Colonic mucosa (tissue), 4 donors: Measurements from ENCODE around the gene KAT8. TPM values are rescaled to one million over a fixed set of nuclear protein-coding genes. Genes with fewer than 3 reads are reported as not detected.
"Not testable (repeated sequence)": the region's sequence is repeated elsewhere in the genome, so short reads cannot be mapped to it uniquely, and the experiment has no call there.

ENCODE experiments used
- DNase-seq: peaks from one replicate; pipeline ENCODE4 v3.0.0-alpha.2; 2020
- H3K27ac ChIP-seq: fragments of 200-600 bp; one replicate; pipeline ENCODE4 v1.8.0; 2021
- H3K27me3 ChIP-seq: fragments of 200-600 bp; one replicate; pipeline ENCODE4 v1.8.0; 2021
- H3K36me3 ChIP-seq: fragments of 200-600 bp; one replicate; pipeline ENCODE4 v1.8.0; 2021
- H3K4me1 ChIP-seq: fragments of 200-600 bp; one replicate; pipeline ENCODE4 v1.8.0; 2021; ENCODE audit warnings: mild to moderate bottlenecking
- H3K4me3 ChIP-seq: fragments of 200-600 bp; one replicate; pipeline ENCODE4 v1.8.0; 2021
- H3K9ac ChIP-seq, 2 donors: one replicate each; pipeline ENCODE4 v1.7.0; 2013; ENCODE audit warnings: control low read depth in 2 of 2, low read depth in 2 of 2, low read length in 2 of 2
- H3K9me3 ChIP-seq: fragments of 200-600 bp; one replicate; pipeline ENCODE4 v1.8.0; 2021
- intact Hi-C: fragments of 100-400 bp; cut with DNase I; formaldehyde crosslinking; loops from one replicate; pipeline ENCODE4 v1.14.1; 2022
- total RNA-seq, 2 donors: library from RNA; stranded (reverse); fragmentation: NEBNext Ultra II Directional in 1 of 2; extraction: Animal tissue kit (Norgen Biotek cat#: 25700) in 1 of 2; gene quantifications; one replicate each; pipeline ENCODE4 v1.2.1, GENCODE V29; 2021
- TF ChIP-seq, protein P1 (sequence below): fragments of 200-600 bp; IDR thresholded peaks from one replicate; pipeline ENCODE4 v1.8.0; 2022; ENCODE audit warnings: antibody characterized with exemption, mild to moderate bottlenecking
- donor health status: healthy.
- donor health status: DM: no; HTN: no; CAD: no.
- donor health status: DM: no; HTN: no; CAD: no.

KAT8 gene
- total RNA-seq, 2 donors from 2014 or later = 42.2 to 69.5 TPM

GRCh38 chr16:31094088-31094423, 23.4 kb upstream of the KAT8 start:
- peak overlapping the region; percentile 85 for H3K27ac ChIP-seq
- peak overlapping the region; percentile 82 to 89 for H3K9ac ChIP-seq
- DNase-seq = peak; percentile 33
- intact Hi-C loops = loop anchor here (10.0 kb wide), 1 partner anchor 61 kb away; the partner anchor contains the start of gene PRSS36
- no peaks in the 10 kb centered on the region for H3K36me3 ChIP-seq
- H3K27me3 ChIP-seq = no peaks in the 10 kb centered on the region
- H3K4me1 ChIP-seq = peaks cover 8% of the 10 kb centered on the region
- no peaks in the 10 kb centered on the region for H3K9me3 ChIP-seq
- TF ChIP-seq, protein P1, sequence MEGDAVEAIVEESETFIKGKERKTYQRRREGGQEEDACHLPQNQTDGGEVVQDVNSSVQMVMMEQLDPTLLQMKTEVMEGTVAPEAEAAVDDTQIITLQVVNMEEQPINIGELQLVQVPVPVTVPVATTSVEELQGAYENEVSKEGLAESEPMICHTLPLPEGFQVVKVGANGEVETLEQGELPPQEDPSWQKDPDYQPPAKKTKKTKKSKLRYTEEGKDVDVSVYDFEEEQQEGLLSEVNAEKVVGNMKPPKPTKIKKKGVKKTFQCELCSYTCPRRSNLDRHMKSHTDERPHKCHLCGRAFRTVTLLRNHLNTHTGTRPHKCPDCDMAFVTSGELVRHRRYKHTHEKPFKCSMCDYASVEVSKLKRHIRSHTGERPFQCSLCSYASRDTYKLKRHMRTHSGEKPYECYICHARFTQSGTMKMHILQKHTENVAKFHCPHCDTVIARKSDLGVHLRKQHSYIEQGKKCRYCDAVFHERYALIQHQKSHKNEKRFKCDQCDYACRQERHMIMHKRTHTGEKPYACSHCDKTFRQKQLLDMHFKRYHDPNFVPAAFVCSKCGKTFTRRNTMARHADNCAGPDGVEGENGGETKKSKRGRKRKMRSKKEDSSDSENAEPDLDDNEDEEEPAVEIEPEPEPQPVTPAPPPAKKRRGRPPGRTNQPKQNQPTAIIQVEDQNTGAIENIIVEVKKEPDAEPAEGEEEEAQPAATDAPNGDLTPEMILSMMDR = no peak
- peak overlapping the region; percentile 73 for H3K4me3 ChIP-seq

DNA sequence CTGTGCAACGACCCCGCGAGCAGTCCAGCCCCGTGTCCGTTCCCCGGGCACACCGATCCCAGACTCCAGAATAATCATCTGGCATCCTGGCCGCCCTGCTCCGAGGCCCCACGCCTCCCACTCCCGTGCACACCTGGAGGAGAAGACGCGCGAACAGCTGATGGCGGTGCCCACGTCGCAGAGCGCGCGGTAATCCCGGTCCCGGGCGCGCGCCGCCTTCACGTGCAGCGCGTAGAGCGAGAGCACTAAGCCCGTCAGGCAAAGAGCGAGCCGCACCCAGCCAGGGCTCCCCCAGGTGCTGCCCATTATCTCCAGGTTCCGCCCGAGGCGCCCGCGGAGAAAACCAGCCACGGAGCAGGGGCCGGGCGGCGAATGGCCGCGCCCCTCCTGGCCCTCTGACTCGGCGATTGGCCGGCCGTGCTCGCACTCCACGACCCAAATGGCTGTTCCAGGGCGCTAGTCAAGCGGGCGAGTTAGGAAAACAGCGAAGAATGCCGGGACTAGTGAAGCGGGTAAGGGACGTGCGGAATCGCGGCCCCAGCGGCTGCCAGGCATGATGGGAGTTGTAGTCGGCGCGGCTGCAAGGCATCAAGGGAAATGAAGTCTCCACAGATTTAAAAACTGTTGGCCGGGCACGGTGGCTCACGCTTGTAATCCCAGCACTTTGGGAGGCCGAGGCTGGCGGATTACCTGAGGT, 22.9 kb upstream of the KAT8 start, which contains the start of gene VKORC1:
TSS of gene VKORC1 (minus strand) at position 374 of the 697 bp plus-strand sequence. CDS start at position 306, 68 bp downstream.
- Histone ChIP-seq H3K27ac (peak within 1 kb of the TSS; percentile 85), H3K4me3 (peak within 1 kb of the TSS; percentile 73), H3K4me1 (peaks cover 8% of the 10 kb centered on the region), H3K9me3 (no peaks in the 10 kb centered on the region), H3K9ac (peak within 1 kb of the TSS; percentile 82 to 89), H3K27me3 (no peaks in the 10 kb centered on the region), H3K36me3 (no peaks in the 10 kb centered on the region)
- TF ChIP-seq, protein P1 = no peak
- intact Hi-C loops = loop anchor here (10.0 kb wide), 1 partner anchor 60 kb away; the partner anchor contains the start of gene PRSS36
- DNase-seq = peak; percentile 97

GRCh38 chr16:31099860-31100638, 17.4 kb upstream of the KAT8 start:
- H3K9ac ChIP-seq = no peak overlapping the region
- H3K9me3 ChIP-seq = no peaks in the 10 kb centered on the region
- TF ChIP-seq, protein P1 = no peak
- H3K27me3 ChIP-seq = no peaks in the 10 kb centered on the region
- intact Hi-C loops = loop anchor here (10.0 kb wide), 1 partner anchor 55 kb away; the partner anchor contains the start of gene PRSS36
- H3K36me3 ChIP-seq = no peaks in the 10 kb centered on the region
- DNase-seq = no peak
- H3K27ac ChIP-seq = no peak overlapping the region
- H3K4me1 ChIP-seq = no peaks in the 10 kb centered on the region
- no peak overlapping the region for H3K4me3 ChIP-seq

- H3K9me3 ChIP-seq, DNase-seq, H3K27ac ChIP-seq, H3K36me3 ChIP-seq, H3K4me1 ChIP-seq, H3K9ac ChIP-seq, H3K27me3 ChIP-seq, H3K4me3 ChIP-seq, intact Hi-C loops: not testable (repeated sequence)
Measured at GRCh38 chr16:31100876-31101641, 16.4 kb upstream of the KAT8 start.

DNA sequence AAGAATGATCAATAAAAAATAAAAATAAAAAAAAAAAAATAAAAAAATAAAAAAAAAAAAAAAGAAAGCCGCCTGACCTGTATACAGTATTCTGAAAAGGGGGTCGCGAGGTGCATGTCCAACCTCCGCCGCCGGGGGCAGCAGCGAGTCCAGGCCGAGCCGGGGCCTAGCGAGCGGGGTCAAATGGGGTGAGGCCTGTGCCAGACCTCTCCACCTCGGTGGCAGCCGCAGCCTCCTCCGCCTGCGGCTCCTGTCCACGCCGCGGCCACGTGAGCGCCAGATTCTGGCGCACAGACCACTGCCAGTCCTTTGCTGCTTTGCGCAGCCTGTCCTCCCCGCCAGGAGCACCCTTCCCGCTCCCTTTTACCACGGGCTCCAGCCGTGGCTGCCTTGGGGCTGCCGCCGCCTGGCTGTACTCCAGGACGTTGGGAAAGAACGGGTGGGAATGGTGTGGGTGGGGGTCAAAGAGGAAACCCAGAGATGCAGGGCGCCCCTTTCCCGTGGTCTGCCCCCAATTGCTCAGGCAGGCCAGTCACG, 11.7 kb upstream of the KAT8 start:
- peak; percentile 91 for DNase-seq
- Histone ChIP-seq H3K4me3 (peak overlapping the region; percentile 14), H3K9me3 (no peaks in the 10 kb centered on the region), H3K4me1 (peaks cover 9% of the 10 kb centered on the region), H3K9ac (peak overlapping the region in 1 of 2 donors; percentile 64), H3K36me3 (no peaks in the 10 kb centered on the region), H3K27ac (no peak overlapping the region), H3K27me3 (no peaks in the 10 kb centered on the region)
- intact Hi-C loops = no loop called here
- TF ChIP-seq, protein P1 = peak; percentile 77
